Measurements from ENCODE around the gene IL17RE.
"Not testable (repeated sequence)": the region's sequence is repeated elsewhere in the genome, so short reads cannot be mapped to it uniquely, and the experiment has no call there.

Gene IL17RE

DNA sequence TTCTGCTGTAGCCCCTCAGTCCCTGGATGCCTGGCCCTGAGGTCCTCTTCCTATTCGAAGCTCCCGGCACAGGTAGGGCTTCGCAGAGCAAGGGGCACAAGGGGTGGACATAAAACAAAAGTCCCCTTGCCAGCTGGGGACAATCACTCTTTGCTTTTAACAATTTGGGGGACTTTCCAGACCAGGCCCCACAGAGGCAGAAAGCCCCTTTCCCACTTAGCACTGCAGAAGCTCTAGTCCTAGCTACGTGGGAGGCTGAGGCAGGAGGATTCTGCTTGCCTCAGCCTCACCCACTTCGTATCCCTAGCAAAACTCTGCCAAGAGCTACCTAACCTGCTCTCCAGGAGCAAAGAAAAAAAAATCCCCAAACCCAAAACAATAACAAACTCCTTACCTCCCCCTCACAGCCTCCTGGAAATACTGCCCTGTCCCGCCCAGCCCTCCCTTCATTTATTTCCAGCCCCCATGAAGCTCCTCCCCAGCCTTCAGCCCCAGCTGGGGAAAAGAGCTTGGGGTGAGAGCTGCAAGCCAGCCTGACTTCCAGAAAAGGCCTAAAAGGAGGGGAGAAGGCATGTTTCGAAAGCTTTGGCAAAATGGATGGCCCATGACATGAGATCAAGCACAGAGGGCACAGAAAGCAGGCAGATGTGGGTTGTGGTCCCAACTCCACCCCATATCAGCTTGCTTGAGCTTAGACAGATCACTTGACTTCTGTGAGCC, 22.7 kb upstream of the IL17RE start, which contains the start of gene CIDEC:
Gene CIDEC (minus strand): TSS at position 424 of the 720 bp plus-strand sequence. CDS start 1,767 bp downstream, outside the sequence.
- peak; percentile 39 for DNase-seq (ENCODE audit: low read depth)

DNA sequence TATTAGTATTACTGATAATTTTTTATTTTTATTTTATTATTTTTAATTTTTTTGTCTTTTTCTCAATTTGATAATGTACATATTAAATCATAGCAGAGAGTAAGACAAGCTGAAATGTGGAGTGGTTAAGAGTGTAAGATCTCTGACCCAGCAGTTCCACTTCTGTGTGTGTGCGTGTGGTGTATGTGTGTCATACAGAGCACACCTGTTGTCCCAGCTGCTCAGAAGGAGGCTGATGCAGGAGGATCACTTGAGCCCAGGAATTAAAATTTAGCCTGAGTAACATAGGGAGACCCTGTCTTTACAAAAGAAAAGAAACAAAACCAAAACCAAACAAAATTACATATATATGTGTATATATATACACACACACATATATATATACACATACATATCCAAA, 21.2 kb upstream of the IL17RE start:
- no peak for DNase-seq (ENCODE audit: low read depth)

DNA sequence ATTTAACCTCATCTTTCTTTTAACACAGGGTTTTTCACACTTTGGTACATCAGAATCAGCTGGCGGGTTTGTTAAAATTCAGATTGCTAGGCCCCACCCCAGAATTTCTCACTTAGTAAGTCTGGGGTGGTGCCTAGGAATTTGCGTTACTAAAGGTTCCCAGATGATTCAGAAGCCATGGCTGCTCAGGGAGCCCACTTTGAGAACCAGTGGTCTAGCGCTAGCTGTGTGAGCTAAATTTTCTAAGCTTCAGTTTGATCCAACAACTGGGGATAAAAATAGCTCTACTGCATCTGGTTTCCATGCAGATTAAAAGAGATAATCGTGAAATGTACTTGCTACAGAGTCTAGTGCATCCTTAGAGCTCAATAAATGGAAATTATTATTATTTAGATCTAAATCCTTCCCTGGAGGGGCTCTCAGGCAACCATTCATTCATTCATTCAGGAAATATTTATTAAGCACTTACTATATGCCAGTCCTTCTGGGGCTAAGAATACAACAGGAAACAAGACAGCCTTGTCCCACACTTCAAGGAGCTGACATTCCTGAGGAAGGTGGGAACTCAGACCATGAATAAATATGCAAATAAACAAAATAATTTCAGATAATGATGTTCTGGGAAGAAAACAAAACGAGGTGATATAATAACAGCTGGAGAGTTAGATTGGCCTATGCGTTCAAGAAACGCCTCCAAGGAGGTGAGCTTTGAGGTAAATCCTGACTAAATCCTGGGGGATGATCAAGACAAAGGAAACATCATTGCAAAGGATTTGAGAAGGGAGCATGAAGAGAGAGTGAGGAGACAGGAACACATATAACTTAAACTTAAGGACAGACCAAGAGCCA, 18.7 kb upstream of the IL17RE start:
- peak; percentile 35 for DNase-seq (ENCODE audit: low read depth)

DNA sequence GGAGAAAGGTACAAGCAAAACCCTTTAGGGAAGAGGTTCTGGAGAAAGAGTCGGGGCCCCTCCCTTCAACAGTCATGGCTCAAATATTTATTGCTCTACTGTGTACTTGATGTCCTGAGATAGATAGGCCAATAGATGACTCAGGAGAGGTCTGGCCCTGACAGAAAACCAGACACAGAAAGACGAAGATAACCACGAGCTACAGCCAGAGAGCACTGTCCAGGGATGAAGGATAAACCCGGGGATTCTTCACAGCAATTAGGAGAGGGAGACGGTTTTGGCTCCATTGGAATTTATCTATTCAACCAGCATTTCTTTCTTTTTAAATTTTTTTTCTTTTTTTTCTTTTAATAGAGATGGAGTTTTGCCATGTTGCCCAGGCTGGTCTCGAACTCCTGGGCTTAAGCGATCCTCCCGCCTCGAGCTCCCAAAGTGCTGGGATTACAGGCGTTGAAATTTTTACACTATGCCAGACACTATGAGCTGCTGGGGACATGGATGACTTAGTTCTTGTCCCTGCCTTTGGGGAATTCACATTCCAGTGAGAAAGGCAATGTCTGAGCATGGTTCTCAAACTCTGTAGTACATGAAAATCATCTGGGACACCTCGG, 18.0 kb upstream of the IL17RE start:
- peak; percentile 71 for DNase-seq (ENCODE audit: low read depth)

DNA sequence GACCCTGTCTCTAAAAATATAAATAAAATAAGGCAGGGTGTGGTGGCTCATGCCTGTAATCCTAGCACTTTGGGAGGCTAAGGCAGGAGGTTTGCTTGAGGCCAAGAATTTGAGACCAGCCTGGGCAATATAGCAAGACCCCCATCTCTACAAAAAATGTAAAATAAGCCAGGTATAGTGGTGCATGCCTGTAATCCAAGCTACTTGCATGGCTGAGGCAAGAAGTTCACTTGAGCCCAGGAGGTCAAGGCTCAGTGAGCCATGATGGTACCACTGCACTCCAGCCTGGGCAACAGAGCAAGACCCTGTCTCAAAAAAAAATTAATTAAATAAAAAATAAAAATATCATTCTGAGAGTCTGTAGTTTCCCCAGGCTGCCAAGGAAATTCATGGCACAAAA, 16.3 kb upstream of the IL17RE start:
- DNase-seq (ENCODE audit: low read depth): no peak

DNA sequence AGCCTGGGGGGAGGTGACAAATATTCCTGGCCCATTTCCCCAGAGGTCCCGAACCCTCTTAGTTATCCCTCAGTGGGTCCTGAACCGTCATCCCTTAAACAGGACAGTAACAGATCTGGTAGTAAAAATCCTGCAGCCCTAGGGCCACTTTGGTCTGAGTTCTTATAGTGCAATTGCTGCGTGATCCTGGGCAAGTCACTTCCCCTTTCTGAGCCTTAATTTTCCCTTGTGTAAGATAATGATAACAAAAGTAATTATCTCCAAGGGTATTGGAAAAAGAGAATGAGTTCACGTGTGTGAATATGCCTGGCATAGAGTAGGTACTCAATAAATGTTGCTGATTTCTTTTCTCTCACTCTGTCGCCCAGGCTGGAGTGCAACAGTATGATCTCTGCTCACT, 15.2 kb upstream of the IL17RE start:
- no peak for DNase-seq (ENCODE audit: low read depth)

DNA sequence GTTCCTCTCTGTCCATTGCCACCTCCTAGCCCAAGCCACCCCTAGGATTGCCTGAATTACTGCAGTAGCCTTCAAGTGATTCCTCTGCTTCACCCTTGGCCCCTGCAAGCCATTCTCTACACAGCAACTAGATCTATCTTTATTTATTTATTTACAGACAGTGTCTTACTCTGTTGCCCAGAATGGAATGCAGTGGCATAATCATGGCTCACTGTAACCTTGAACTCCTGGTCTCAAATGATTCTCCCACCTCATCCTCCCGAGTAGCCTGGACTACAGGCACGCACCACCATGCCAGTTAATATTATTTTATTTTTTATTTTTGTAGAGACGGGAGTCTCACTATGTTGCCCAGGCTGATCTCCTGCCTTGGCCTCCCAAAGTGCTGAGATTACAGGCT, 14.1 kb upstream of the IL17RE start:
- no peak for DNase-seq (ENCODE audit: low read depth)

DNA sequence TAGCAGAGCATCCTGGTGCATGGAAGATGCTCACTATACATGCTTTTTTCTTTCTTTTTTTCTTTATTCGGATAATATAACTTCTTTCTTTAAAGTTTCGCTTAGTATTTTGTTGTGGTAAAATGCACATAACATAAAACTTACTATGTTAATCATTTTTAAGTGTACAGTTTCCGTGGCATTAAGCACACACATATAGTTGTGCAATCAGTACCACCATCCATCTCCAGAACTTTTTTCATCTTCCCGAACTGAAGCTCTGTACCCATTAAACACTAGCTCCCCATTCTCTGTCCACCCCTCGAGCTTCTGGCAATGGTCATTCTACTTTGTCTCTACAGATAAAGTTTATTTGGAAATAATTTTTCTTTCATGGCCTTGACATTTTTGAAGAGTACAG, 13.2 kb upstream of the IL17RE start:
- DNase-seq (ENCODE audit: low read depth): no peak

DNA sequence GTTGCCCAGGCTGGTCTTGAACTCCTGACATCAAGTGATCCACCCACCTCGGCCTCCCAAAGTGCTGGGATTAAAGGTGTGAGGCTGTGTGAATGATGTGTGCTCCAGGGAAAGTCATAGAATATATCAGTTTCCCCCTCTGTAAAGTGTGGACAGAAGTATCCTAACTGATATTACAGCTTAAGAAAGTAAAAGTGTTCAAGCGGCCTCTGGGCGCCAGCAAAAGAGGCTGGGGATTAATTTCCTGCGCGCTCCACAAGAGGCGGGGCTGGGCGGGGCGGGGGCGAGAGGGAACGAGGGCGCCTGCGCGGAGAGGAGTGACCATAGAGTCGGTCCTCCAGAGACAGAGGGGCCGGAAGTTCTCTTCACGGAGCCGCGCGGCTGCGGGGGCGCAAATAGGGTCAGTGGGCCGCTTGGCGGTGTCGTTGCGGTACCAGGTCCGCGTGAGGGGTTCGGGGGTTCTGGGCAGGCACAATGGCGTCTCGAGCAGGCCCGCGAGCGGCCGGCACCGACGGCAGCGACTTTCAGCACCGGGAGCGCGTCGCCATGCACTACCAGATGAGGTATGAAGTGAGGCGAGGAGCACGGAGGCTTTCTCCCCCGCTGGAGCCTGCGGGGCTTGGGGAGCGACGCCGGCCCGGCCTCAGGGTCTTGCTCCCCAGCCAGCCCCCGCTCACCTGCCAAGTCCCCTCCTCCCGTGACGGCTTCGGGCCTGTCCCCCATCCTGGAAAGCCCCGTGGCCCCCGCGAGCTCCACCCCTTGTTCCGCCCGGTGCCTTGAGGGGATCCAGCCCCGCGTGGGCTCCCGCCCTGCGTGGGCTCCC, 12.2 kb upstream of the IL17RE start, which contains the start of gene JAGN1:
Gene JAGN1 (plus strand): TSS at position 362 of the 823 bp plus-strand sequence. CDS start 113 bp downstream, at position 475.
- peak; percentile 87 for DNase-seq (ENCODE audit: low read depth)

DNA sequence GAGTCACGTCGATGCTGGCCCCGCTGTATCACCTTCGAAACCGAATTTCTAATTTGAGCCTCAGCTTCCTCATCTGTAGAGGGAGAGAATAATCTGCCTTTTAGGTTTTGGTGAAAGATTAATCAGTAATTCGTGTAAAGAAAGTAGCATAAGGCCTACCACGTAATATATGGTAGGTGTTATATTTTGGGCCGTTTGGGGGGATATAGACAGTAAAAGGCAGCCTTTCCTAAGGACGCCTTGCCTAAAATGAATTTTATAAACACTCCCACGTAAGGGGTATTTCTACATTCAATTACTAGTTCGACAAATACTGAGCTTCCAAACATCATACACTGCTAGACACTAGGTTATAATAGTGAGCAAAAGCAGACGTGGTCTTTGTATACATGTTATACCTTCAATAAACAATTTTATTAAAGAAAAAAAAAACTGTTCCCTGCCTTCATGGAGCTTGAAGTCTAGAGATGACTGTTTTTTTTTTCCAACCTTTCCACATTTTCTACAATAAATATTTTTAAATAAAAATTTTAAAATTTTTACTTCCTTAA, 11.5 kb upstream of the IL17RE start:
- DNase-seq (ENCODE audit: low read depth): no peak

DNA sequence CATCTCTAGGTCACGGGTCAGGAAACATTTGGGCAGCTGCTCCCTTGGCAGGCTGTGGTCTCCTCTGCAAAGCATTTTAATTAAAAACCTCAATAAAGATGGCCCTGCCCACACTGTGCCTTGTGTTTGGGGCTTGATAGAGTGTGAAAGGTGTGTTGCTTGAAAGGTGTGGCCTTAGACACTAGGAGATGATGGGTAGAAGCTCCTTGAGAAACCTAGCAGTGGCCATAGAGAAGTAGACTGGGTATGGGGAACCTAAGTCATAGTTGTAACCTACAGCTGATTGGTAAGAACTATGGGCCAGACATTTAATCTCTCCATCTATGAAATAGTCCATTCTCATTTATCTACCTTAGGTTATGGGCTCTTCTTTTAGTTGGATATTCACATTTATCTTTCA, 8.9 kb upstream of the IL17RE start:
- DNase-seq (ENCODE audit: low read depth): no peak

DNA sequence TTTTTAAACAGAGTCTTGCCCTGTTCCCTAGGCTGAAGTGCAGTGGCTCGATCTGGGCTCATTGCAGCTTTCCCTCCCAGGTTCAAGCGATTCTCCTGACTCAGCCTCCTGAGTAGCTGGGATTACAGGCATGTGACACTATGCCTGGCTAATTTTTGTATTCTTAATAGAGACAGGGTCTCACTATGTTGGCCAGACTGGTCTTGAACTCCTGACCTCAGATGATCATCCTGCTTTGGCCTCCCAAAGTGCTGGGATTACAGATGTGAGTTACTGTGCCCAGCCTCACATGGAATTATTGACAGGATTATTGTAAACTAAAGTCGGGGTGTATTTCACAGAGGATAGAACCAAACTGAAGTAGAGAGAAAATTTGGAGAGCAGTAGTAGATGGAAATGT, 6.9 kb upstream of the IL17RE start:
- DNase-seq (ENCODE audit: low read depth): not testable (repeated sequence)

DNA sequence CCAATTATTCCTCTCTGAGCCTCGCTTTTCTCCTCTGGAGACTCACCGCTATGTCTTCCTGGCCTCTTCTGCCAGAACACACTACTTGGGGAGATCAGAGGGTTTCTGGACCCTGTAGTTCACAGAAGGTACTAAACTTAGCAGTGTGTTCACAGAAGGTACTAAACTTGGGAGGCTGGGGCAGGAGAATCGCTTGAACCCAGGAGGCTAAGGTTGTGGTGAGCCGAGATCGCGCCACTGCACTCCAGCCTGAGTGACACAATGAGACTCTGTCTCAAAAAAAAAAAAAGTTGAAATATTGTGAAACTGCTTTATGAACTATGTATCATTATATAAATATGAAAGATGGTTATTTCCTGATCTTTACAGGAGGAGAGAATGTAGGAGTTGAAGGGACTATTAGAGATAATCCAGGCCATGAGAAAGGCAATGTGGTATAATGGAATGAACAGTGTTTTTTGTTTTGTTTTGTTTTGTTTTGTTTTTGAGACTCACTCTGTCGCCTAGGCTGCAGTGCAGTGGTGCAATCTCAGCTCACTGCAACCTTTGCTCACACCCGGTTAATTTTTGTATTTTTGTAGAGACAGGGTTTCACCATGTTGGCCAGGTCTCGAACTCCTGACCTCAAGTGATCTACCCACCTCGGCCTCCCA, 5.8 kb upstream of the IL17RE start:
- DNase-seq (ENCODE audit: low read depth): not testable (repeated sequence)

DNA sequence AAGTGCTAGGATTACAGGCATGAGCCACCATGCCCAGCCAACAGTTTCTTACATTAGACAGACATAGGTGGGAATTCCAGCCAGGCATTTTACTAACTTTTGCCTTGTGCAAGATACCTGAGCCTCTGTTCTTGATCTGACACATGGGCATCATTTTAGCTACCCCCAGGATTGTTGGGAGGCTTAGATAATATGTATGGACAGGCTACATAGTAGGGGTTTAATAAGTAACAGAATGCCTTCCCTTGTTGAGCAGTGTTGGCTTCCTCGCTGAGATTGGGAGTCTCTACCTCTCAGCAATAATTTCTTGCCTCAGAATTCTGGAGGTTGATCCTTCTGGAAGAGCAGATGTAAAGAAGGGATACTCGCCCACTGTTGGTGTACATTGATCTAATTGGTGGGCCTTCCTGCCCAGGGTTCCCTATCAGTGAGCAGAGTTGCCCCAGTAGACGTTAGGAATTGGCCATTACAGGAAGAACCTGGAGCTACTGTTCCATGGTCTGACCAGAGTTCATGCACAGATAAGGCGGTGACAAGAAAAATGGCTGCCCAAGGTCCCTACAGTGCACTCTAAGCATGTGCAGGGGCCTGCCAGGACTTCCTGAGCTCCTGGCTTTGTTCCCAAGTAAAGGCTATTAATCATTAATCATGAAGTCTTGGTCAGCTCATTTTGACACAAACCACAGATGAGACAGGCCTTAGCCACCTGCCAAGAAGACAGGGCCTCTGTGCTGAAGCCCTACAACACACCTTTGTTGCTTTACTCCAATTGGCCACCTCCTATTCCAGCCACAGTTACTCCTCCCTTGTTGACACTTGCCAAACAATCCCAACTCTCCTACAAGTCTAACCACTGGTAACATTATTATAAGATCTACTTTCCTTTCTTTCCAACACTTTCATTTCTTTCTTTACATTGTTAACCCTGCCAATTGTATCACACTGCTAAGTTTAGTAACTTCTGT, 5.0 kb upstream of the IL17RE start:
- DNase-seq (ENCODE audit: low read depth): no peak

DNA sequence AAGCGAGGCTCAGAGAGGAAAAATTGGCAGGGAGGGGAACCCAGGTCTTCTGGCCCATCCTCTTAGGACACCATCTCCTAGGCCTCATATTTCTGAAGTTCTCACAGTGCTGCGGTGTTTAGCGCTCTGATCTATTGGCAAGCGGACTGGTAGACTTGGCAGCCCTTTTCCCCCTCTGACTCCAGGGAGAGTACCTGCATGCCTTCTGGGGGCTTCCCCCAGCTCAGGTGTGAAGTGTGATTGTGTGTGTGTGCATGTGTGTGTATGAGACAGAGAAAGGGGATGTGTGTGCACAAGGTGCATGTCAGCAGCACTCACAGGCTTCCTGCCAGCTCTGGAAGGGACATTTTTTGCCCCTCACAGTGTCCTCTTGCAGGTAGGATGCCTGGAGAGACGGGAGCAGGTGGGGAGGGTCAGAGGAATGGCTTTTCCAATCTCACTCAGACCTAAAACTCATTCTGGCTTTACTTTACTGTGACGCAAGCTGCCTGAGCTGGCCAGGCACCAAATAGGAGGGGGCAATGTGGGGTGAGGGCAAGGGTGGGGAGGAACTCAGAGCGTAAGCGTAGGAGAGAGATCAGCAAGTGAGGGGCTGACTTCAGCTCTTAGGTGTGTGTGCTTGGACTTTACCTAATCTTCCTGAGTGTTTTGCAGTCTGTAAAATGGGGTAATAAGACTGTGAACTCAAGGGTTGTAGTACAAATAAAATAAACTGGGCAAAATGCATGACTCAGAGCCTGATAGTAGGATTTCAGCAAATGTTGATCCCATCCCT, 4.0 kb upstream of the IL17RE start:
- DNase-seq (ENCODE audit: low read depth): no peak

DNA sequence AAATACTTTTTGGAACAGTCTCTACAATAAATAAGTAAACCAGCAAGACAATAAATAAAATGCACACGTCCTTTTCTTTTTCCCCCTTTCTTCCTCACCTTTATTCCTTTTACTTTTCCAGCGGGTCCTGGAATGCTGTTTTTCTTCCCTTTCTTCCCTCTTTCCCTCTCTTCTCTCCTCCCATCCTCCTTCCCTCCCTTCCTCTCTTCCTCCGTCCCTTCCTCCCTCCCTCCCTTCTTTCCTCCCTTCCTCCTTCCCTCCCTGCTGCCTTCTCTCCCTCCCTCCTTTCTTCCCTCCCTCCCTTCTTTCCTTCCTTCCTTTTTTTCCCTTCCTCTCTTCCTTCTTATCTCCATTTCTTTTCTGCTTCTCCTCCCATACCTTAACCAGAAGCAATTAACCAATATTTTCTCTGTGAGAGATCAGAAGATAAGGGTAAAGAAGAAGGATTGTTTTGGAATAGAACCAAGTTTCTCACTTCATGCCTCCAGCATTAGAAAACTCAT, 3.3 kb upstream of the IL17RE start:
- DNase-seq (ENCODE audit: low read depth): no peak

DNA sequence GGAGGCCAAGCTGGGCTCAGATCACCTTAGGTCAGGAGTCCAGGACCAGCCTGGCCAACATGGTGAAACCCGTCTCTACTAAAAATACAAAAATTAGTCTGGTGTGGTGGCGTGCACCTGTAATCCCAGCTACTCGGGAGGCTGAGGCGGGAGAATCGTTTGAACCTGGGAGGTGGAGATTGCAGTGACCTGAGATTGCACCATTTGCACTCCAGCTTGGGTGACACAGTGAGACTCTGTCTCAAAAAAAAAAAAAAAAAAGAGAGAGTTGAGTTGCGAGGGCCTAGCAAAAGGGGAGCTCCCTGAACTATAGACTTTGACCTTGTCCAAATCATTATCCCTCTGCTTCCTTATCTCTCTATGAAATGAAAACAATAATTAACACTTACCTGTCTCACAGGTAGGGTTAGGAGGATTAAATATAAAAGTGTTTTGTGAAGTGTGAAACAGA, 1.7 kb upstream of the IL17RE start:
- not testable (repeated sequence) for DNase-seq (ENCODE audit: low read depth)

DNA sequence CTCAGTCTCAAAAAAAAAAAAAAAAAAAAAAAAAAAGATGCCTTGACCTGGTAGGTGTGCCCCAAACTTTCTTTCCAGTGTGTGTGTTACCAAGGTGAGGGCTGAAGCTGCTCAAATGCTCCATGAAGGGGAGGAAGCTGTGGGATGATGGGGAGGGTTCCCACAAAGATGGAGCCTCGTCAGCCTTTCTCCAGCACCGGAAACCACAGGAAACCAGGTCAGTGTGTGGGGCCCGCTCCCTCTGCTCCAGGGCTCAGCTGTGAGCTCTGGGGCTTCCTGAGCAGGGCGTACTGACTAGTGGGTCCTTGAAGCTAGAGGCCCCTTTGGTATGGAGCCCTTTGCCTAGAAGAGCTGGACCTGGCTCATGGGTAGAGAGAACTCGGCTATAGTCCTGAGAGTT, 681 bp upstream of the IL17RE start:
- DNase-seq (ENCODE audit: low read depth): no peak

DNA sequence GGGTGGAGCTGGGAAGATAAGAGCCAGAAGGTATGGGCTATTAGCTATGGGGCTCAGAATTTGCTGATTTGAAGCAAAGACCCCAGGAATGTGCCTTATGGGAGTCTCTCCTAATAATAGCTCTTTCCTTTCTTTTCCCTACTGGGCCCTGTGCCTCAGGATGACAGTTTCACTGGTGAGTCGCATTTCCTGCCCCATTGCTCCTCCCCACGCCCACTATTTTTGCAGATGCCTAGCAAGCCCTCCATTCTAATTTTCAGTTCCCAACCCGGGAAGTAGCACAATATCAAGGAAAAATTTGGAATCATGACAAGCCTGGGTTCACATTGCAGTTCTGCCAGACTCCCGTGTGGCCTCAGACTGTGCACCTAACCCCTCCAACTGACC, 583 bp downstream of the IL17RE start:
- DNase-seq (ENCODE audit: low read depth): no peak

Measured in fibroblast of gingiva (primary cell).